NCI-H1092 treated with DMSO at 0.1 percent for 48 hours (cell line): ENCODE results near the gene ENTPD1.
A peak's percentile ranks its signal among the peaks of the same experiment; 100 is the strongest.
"Not testable (repeated sequence)": the region's sequence is repeated elsewhere in the genome, so short reads cannot be mapped to it uniquely, and the experiment has no call there.

Experiments
- DNase-seq: peaks from one replicate; lab custom pipeline; 2025; lab: John Stamatoyannopoulos, UW

Gene ENTPD1, protein sequence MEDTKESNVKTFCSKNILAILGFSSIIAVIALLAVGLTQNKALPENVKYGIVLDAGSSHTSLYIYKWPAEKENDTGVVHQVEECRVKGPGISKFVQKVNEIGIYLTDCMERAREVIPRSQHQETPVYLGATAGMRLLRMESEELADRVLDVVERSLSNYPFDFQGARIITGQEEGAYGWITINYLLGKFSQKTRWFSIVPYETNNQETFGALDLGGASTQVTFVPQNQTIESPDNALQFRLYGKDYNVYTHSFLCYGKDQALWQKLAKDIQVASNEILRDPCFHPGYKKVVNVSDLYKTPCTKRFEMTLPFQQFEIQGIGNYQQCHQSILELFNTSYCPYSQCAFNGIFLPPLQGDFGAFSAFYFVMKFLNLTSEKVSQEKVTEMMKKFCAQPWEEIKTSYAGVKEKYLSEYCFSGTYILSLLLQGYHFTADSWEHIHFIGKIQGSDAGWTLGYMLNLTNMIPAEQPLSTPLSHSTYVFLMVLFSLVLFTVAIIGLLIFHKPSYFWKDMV

GRCh38 chr10:95756041-95756761, at the start of gene ENTPD1:
TSS of gene ENTPD1 (plus strand) at chr10:95756163. CDS start at chr10:95756240, 77 bp downstream.
- no peak for DNase-seq

DNA sequence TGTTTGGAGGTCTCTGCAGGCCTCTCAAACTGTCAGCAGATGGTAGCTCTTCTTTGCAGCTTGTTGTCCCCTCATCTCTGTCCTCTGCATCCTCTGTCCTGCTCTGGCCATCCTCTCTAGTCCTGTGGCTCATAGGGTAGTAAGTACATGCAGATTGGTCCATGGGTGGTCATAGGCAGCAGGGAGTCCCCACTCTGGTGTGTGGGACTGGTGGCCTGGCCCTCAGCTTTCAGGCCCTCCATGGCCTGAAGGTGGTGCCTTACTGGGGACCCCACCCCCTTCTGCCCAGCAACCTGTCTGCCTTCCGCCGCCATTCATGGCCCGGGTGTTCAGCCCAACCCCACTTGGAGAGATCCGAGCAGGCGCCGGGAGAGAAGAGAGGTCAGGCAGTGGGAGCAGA, 49.4 kb upstream of the ENTPD1 start:
- no peak for DNase-seq

- no peak for DNase-seq
Observed at GRCh38 chr10:95706990-95707389, 49.0 kb upstream of the ENTPD1 start.

DNA sequence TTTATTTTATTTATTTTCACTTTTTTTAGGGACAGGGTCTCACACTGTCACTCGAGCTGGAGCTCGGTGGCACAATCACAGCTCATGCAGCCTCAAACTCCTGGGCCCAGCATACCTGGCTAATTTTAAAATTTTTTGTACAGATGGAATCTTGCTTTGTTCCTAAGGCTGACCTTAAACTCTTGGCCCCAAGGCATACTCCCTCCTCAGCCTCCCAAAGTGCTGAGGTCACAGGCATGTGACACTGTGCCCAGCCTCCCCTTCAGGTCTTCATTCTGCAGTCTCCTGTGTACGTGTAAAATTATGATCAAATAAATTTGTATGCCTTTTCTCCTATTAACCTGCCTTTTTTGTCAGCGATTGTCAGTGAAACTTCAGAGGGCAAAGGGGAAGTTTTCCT, 44.5 kb upstream of the ENTPD1 start:
- no peak for DNase-seq

DNA sequence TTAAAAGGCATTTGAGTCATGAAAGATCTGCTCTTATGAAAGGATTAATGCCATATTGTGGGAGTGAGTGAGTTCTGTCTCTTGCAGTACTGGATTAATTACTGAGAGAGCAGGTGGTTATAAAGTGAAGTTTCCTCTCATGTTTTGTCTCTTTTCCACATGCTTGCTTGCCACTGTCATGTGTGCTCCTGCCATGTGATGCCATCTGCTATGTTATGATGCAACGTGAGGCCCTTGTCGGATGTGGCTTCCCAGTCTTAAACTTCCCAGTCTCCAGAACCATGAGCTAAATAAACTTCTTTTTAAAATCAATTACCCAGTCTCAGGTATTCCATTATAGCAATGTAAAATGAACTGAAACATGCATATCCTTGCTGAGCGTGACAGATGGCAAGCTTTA, 39.5 kb upstream of the ENTPD1 start:
- DNase-seq: no peak

GRCh38 chr10:95716866-95717265, 39.1 kb upstream of the ENTPD1 start:
- no peak for DNase-seq

GRCh38 chr10:95720745-95721144, 35.2 kb upstream of the ENTPD1 start:
- DNase-seq: not testable (repeated sequence)

- not testable (repeated sequence) for DNase-seq
Observed at GRCh38 chr10:95722496-95722895, 33.5 kb upstream of the ENTPD1 start.

DNA sequence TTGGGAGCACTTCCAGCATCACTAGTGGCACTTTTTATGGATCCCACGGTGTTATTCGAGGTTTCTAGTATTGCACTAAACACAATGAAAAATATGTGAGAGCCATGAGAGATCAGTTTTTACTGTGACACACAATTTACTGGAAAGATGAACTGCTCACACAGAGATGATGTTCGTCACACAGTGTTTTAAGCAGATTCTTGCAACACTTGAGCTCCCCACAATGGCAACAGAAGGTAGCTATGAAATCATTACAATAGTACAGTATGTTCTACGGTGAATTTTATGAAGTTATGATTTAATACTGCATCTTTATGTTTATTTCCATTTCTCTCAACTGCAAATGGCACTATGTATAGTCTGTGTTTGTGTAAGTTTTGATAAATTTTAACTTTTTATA, 27.4 kb upstream of the ENTPD1 start:
- no peak for DNase-seq

DNA sequence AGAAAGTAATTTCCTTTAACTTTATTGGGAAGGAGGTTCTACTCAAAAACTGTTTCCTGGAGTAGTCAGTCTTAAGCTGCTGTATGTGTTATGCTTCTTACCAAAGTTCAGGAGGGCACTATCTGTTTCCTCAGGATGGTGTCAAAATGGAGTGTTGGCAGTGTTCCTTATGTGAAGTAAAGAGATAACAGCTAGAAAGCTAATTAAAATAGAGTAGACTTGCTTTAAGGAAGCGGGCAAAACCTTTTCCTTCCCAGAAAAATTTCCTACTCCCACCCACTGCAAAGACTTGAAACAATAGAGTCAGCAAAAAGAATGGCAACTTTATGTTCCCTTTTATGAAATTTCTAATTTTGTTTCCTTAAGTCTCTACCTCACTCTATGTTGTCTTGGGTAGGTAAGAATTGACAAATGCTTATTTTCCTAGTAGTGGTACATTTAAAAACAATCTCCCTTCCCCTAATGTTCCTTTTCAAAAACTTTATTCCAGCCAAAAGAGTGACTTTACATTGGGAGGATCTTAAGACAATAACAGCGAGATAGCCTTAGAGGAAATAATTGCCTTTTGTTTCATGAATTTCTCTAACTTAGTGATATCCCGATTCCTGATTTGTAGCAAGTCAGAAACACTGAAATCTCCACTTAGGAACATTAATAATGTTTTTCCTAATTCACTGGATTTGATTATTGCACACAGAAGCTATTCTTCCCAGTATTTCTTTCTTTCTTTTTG, 26.5 kb upstream of the ENTPD1 start:
- no peak for DNase-seq

GRCh38 chr10:95730233-95730632, 25.7 kb upstream of the ENTPD1 start:
- DNase-seq: no peak

DNA sequence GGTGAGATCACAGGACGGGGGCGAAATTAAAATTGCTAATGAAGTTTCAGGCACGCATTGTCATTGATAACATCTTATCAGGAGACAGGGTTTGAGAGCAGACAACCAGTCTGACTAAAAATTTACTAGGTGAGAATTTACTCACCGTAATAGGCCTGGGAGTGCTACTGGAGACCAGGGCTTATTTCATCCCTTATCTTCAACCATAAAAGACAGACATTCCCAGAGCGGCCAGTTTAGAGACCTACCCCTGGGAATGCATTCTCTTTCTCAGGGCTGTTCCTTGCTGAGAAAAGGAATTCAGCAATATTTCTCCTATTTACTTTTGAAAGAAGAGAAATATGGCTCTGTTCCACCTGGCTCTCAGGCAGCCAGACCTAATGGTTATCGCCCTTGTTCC, 23.1 kb upstream of the ENTPD1 start:
- not testable (repeated sequence) for DNase-seq

GRCh38 chr10:95739056-95739455, 16.9 kb upstream of the ENTPD1 start:
- no peak for DNase-seq

DNA sequence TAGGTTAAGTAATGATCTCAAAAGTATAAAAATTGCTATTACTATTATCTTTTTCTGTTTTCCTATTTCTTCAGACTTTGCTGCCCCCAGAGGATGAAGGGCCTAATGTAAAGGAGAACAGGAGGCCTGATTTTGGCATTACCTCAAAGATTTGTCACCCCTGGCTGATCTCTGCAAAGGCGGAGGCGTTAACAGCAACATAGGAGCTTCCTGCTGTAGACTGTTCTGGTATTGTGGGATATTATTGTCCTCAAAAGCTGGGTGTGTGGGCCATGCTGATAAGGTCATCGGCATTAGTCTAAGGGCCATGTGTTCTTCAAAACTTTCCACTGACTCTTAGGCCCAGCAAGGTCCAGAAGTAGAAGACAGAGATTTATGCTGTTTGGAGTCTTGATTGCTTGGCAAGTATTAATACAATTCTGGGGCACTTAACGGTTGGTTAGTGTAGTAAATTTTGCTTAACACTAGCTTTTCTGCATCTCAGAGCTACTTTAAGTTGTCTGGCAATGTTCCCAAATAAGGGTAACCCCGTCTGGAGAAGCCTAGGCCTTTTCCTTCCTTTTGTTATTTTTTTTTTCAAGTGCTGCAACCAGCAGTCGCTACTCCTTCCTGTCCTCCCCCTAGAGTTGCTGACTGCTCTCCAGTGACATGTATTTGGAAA, 14.0 kb upstream of the ENTPD1 start:
- peak; percentile 3 for DNase-seq

- peak; percentile 40 for DNase-seq
Observed at GRCh38 chr10:95742485-95742884, 13.5 kb upstream of the ENTPD1 start.

DNA sequence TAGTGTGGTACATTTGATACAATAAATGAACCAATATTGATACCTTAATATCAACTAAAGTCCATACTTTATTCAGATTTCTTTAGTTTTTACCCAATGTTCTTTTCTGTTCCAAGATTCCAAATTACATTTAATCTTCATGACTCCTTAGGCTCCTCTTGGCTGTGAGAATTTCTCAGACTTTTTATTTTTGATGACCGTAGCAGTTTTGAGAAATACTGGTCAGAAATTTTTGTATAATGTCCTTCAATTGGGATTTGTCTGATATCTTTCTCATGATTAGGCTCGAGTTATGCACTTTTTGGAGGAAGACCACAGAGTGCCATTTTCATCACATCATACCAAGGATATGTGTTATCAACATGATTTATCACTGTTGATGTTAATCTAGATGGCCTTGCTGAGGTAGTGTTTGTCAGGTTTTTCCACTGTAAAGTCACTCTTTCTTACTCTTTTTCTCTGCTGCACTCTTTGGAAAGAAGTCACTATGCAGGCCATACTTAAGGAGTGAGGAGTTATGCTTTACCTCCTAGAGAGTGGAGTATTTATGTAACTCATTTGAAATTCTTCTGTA, 12.9 kb upstream of the ENTPD1 start:
- no peak for DNase-seq

- no peak for DNase-seq
Observed at GRCh38 chr10:95745501-95745900, 10.5 kb upstream of the ENTPD1 start.

GRCh38 chr10:95748349-95748748, 7.6 kb upstream of the ENTPD1 start:
- no peak for DNase-seq

GRCh38 chr10:95755511-95756004, 405 bp upstream of the ENTPD1 start:
- no peak for DNase-seq

DNA sequence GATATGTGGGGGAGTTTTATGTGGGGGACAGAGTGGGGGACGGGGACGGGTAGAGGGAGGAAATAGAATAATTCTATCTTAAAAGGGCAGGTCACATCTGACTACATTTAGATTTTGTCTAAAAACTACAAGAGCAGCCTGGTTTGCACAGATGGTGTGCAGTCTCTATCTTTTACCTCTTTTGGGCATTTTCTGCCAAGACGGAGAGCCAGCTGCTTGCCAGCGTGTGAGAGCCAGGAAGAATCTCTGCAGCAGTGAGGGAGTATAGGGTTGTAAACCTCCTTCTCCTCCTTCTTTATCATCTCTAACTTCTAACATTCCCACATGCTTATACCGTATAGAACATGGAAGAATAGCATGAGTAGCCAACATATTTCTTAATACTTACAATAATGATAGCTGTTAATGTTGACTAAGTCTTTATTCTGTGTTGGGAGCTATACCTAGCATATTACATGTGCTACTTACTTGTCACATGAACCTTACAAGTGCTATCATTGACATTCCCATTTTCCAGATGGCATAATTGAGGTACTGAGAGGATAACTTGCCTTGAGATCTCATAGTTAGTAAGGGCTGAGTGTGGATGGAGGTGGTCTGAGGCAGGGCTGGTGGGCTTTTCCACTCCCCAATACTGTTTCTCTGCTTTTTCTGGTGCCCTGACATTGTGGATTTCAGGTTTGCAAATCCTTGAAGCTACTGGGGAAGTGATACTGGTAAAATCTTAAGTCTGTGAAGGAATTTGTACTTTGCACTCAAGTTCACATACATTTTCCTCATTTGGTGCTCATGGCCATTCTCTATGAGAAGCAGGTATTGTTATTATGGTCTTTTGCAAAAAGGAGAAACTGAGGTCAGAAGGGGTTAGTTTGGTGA, 1.1 kb downstream of the ENTPD1 start:
- no peak for DNase-seq
